HepG2 (cell line): ENCODE measurements around the gene CKM. TPM values are rescaled to one million over a fixed set of nuclear protein-coding genes. Genes with fewer than 3 reads are reported as not detected.
"Not testable (repeated sequence)": the region's sequence is repeated elsewhere in the genome, so short reads cannot be mapped to it uniquely, and the experiment has no call there.

ENCODE experiments used
- ATAC-seq: fragments of 200-7000 bp; cut with Tn5 transposase; 3 replicates; pipeline ENCODE4 v1.9.1; 2020; ENCODE audit warnings: mild to moderate bottlenecking, moderate library complexity
- BruUV-seq: library from RNA; stranded (reverse); fragments of 400-500 nt; replicated peaks from 2 replicates; lab custom pipeline; 2021; lab: Mats Ljungman, UMichigan
- CTCF ChIA-PET: fragments of 300-600 bp; formaldehyde crosslinking; extraction: SDS; loops from one replicate; lab custom pipeline; 2021; ENCODE audit warnings: low total read pairs, inconsistent platforms, low intra/inter-chr PET ratio; lab: Yijun Ruan, JAX
- POLR2A ChIA-PET: fragments of 350-600 bp; sonication (Branson Sonifier 250); formaldehyde crosslinking; loops from one replicate; lab custom pipeline; 2020; ENCODE audit warnings: antibody characterized with exemption, inconsistent platforms; lab: Yijun Ruan, JAX
- DNase-seq: peaks from one replicate; pipeline ENCODE4 v3.0.0-alpha.2; 2015; ENCODE audit warnings: low spot score
- FAIRE-seq: peaks from 3 replicates; lab custom pipeline; 2011; peaks lifted over from hg19 to GRCh38; lab: Jason Lieb, UNC
- H2AFZ ChIP-seq: one replicate; pipeline ENCODE4 v1.6.1; 2011; ENCODE audit warnings: low read length, inconsistent platforms
- H3K27ac ChIP-seq: fragments of 300-600 bp; 3 replicates; pipeline ENCODE4 v1.8.0; 2011; ENCODE audit warnings: mixed run types, mild to moderate bottlenecking, mixed read lengths, low read length, inconsistent platforms; ENCODE audit not compliant: insufficient read depth; ENCODE audit errors: extremely low read length
- H3K27me3 ChIP-seq, 2 experiments: fragments of 200-600 bp in 1 of 2; 2 replicates in 1 of 2; 3 replicates in 1 of 2; pipeline versions ENCODE4 v1.6.0 to v1.8.0; 2011; ENCODE audit warnings: low read length in 2 of 2, mild to moderate bottlenecking in 2 of 2, moderate library complexity in 2 of 2, inconsistent platforms in 1 of 2; ENCODE audit not compliant: insufficient read depth in 2 of 2, control insufficient read depth in 1 of 2
- H3K36me3 ChIP-seq, 2 experiments: fragments of 200-600 bp in 1 of 2; replicated peaks in 1 of 2; 2 replicates in 1 of 2; 3 replicates in 1 of 2; pipeline versions ENCODE4 v1.5.1 to v1.8.0; 2011; ENCODE audit warnings: low read length in 2 of 2, inconsistent platforms in 1 of 2; ENCODE audit not compliant: insufficient read depth in 2 of 2, control insufficient read depth in 1 of 2
- H3K4me1 ChIP-seq: 2 replicates; pipeline ENCODE4 v1.5.1; 2012; ENCODE audit warnings: low read length, inconsistent platforms; ENCODE audit not compliant: insufficient read depth
- H3K4me2 ChIP-seq: 2 replicates; pipeline ENCODE4 v1.6.0; 2011; ENCODE audit warnings: low read depth, low read length, inconsistent platforms
- H3K4me3 ChIP-seq, 3 experiments: fragments of 200-600 bp in 1 of 3; sonication (generic), shearing (Covaris generic) in 1 of 3; replicated peaks in 1 of 3; 2 replicates each; pipeline ENCODE4 v1.5.1; 2011 to 2016; ENCODE audit warnings: low read length in 3 of 3, inconsistent platforms in 2 of 3, low read depth in 2 of 3, mild to moderate bottlenecking in 2 of 3, control low read depth in 1 of 3, mixed read lengths in 1 of 3; ENCODE audit not compliant: insufficient read depth in 1 of 3
- H3K79me2 ChIP-seq: one replicate; pipeline ENCODE4 v1.6.1; 2011; ENCODE audit warnings: low read length, inconsistent platforms; ENCODE audit not compliant: insufficient read depth
- H3K9ac ChIP-seq: 2 replicates; pipeline ENCODE4 v1.6.0; 2011; ENCODE audit warnings: mild to moderate bottlenecking, low read depth, low read length, inconsistent platforms; ENCODE audit not compliant: insufficient read depth
- H3K9me3 ChIP-seq: 2 replicates; pipeline ENCODE4 v1.5.1; 2012; ENCODE audit warnings: mild to moderate bottlenecking, low read length
- H4K20me1 ChIP-seq: 2 replicates; pipeline ENCODE4 v1.6.0; 2011; ENCODE audit warnings: inconsistent platforms, mild to moderate bottlenecking, low read length, moderate library complexity; ENCODE audit not compliant: insufficient read depth
- ATM ChIP-seq: fragments of 450-650 bp; IDR thresholded peaks from 2 replicates; pipeline ENCODE4 v1.7.1; 2017; ENCODE audit warnings: mild to moderate bottlenecking, borderline replicate concordance
- KDM1A ChIP-seq: IDR thresholded peaks from 2 replicates; pipeline ENCODE4 v1.6.1; 2016; ENCODE audit warnings: missing compliant biosample characterization
- NFYC ChIP-seq: IDR thresholded peaks from 2 replicates; pipeline ENCODE4 v1.6.1; 2016; ENCODE audit warnings: missing genetic modification reagents, missing compliant biosample characterization
- SP2 ChIP-seq: sonication (generic); formaldehyde crosslinking; IDR thresholded peaks from 2 replicates; pipeline ENCODE4 v1.5.1; 2020; ENCODE audit warnings: mild to moderate bottlenecking, missing genetic modification reagents
- TFDP2 ChIP-seq: sonication (generic); formaldehyde crosslinking; IDR thresholded peaks from 2 replicates; pipeline ENCODE4 v1.4.0; 2020; ENCODE audit warnings: missing genetic modification reagents
- ZNF629 ChIP-seq: sonication (generic); formaldehyde crosslinking; conservative IDR thresholded peaks from 2 replicates; pipeline ENCODE4 v1.5.0; 2020; ENCODE audit warnings: missing genetic modification reagents
- WGBS: methylation state at CpG from one replicate; pipeline ENCODE4 v1.1.6; 2017; ENCODE audit warnings: low lambda C conversion rate; 5-methylcytosine and 5-hydroxymethylcytosine counted together
- in situ Hi-C: cut with HindIII; loops from 2 replicates; pipeline ENCODE4 v1.10.0; 2017; ENCODE audit warnings: low pct_unique_long_range_greater_than_20kb; ENCODE audit not compliant: extremely low pct_ligation_motif_present
- intact Hi-C: fragments of 100-400 bp; cut with micrococcal nuclease; formaldehyde crosslinking; loops from one replicate; pipeline ENCODE4 v1.10.0; 2022; ENCODE audit not compliant: unreplicated experiment
- polyA plus RNA-seq, 8 experiments: library from polyadenylated mRNA; depleted of rRNA in 3 of 8; stranded (reverse) in 7 of 8; unstranded in 1 of 8; fragments of >200 nt; fragmentation: Illumina TruSeq in 4 of 8; extraction: Trizol in 4 of 8; gene quantifications; 2 replicates each; pipeline versions ENCODE4 v1.2.1 to v1.2.3, GENCODE V29; 2011 to 2016; ENCODE audit warnings: low read depth in 4 of 8, missing spikeins in 1 of 8, mixed read lengths in 1 of 8; ENCODE audit not compliant: insufficient read depth in 1 of 8
- total RNA-seq, 5 experiments: library from RNA; depleted of rRNA; stranded (reverse); fragments of >200 nt; fragmentation: Illumina TruSeq; extraction: Trizol; gene quantifications; 2 replicates each; pipeline ENCODE4 v1.2.3, GENCODE V29; 2016; ENCODE audit warnings: low read depth in 1 of 5
- TF ChIP-seq, protein P1 (sequence below): IDR thresholded peaks from 2 replicates; pipeline ENCODE4 v1.6.1; 2018; ENCODE audit warnings: missing genetic modification reagents, mild to moderate bottlenecking, missing compliant biosample characterization
- TF ChIP-seq, protein P2 (sequence below): IDR thresholded peaks from 2 replicates; pipeline ENCODE4 v1.6.1; 2016; ENCODE audit warnings: low read depth, borderline replicate concordance

The CKM gene
- total and polyA plus RNA-seq, 2 of the 13 experiments (the other 11 are each of a cell fraction or from before 2014, with no cell fraction given): 0.54 to 0.80 TPM

- H3K9me3 ChIP-seq, in situ Hi-C loops, H3K4me2 ChIP-seq, H3K27me3 ChIP-seq, H4K20me1 ChIP-seq, CTCF ChIA-PET, BruUV-seq, POLR2A ChIA-PET, FAIRE-seq, H3K27ac ChIP-seq, H3K4me3 ChIP-seq, H2AFZ ChIP-seq: not testable (repeated sequence)
- peaks cover 37% of the 10 kb centered on the region for H3K4me1 ChIP-seq
- peak; percentile 91 for TF ChIP-seq ZNF629 (CRISPR knock-in tag)
- 0 out of 2 replicates have a peak, but pooled peaks have one; percentile 47 for TF ChIP-seq KDM1A (CRISPR knock-in tag)
- TF ChIP-seq, all 625 proteins: peak for 2; not testable (repeated sequence) for 623
- 65% methylated on average over 4 of the region's 4 CpGs for WGBS
- H3K79me2 ChIP-seq, DNase-seq, intact Hi-C loops, ATAC-seq, H3K9ac ChIP-seq, H3K36me3 ChIP-seq: not testable (repeated sequence)
These were observed 12.2 kb upstream of the CKM start for GRCh38 chr19:45334881-45335280.

DNA sequence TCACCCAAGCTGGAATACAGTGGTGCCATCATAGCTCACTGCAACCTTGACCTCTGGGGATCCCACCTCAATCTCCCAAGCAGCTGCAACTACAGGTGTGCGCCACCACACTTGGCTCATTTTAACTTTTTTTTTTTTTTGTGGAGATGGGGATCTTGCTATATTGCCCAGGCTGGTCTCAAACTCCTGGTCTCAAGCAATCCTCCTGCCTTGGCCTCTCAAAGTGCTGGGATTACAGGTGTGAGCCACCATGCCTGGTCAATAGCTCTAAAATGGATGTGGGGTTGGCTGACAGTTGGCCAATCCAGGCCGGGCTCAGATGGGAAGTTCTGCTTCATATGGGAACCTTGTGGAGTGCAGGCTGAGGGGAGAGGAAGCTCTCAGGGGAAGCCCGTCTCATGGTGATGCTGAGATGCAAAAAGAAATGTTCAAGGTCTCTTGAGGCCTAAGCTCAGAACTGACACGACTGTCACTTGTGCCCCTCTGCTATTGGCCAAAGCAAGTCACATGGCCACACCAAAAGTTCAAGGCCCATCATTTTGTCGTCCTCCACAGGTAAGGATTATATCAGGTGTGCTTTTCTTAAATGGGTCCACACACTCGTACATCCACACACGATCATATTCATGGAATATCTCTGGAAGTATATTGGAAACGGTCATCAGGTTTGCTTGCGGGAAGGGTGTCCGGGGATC lies 11.1 kb upstream of the CKM start:
- Histone ChIP-seq H3K27ac (no peak overlapping the region), H3K4me3 (no peak overlapping the region), H3K9me3 (no peaks in the 10 kb centered on the region), H4K20me1 (no peaks in the 10 kb centered on the region), H3K36me3 (no peaks in the 10 kb centered on the region), H3K79me2 (no peaks in the 10 kb centered on the region), H3K4me1 (peaks cover 37% of the 10 kb centered on the region), H3K9ac (no peak overlapping the region), H3K4me2 (peak overlapping the region; percentile 33; the same call in 1 of the 2 replicates), H3K27me3 (peaks cover 2 to 7% of the 10 kb centered on the region in 2 experiments; a peak in 1 of 5 replicates), H2AFZ (no peak overlapping the region)
- 46% methylated on average over 10 of the region's 10 CpGs for WGBS
- ChIA-PET POLR2A (interaction anchor here (0.7 kb wide), 1 partner anchor 13 kb away, joined by 3 read pairs; no protein-coding TSS in a partner anchor), CTCF (no interaction called here)
- no TSS peak for BruUV-seq
- in situ Hi-C loops (no loop called here), intact Hi-C loops (no loop called here)
- no peak for FAIRE-seq
- ATAC-seq: no peak
- no peak for DNase-seq
- TF ChIP-seq ATM (no peak), SP2 (no peak), NFYC (peak; percentile 74), TFDP2 (CRISPR knock-in tag) (no peak)
- TF ChIP-seq, protein P1, sequence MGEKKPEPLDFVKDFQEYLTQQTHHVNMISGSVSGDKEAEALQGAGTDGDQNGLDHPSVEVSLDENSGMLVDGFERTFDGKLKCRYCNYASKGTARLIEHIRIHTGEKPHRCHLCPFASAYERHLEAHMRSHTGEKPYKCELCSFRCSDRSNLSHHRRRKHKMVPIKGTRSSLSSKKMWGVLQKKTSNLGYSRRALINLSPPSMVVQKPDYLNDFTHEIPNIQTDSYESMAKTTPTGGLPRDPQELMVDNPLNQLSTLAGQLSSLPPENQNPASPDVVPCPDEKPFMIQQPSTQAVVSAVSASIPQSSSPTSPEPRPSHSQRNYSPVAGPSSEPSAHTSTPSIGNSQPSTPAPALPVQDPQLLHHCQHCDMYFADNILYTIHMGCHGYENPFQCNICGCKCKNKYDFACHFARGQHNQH: no peak
- TF ChIP-seq, protein P2, sequence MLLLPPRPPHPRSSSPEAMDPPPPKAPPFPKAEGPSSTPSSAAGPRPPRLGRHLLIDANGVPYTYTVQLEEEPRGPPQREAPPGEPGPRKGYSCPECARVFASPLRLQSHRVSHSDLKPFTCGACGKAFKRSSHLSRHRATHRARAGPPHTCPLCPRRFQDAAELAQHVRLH: no peak
